Retinal pigment epithelial cell (primary cell): Measurements from ENCODE around the gene LRG1.

Experiments used
- DNase-seq: peaks from one replicate; pipeline ENCODE4 v3.0.0-alpha.2; 2010; ENCODE audit warnings: low read depth
- H3K4me3 ChIP-seq: 2 replicates; pipeline ENCODE4 v1.5.1; 2011; ENCODE audit warnings: mild to moderate bottlenecking, low read length, control low read depth, moderate library complexity
- CTCF ChIP-seq: conservative IDR thresholded peaks from 2 replicates; pipeline ENCODE4 v1.5.1; 2011; ENCODE audit warnings: low read depth, low read length, control low read depth, inconsistent platforms

Gene LRG1

GRCh38 chr19:4517451-4518057 is 22.3 kb downstream of the LRG1 start:
- TF ChIP-seq CTCF = no peak
- DNase-seq = no peak
- no peak overlapping the region for H3K4me3 ChIP-seq

GRCh38 chr19:4516939-4517300 is 22.9 kb downstream of the LRG1 start:
- H3K4me3 ChIP-seq = no peak overlapping the region
- TF ChIP-seq CTCF = no peak
- no peak for DNase-seq

- DNase-seq = no peak
- H3K4me3 ChIP-seq = no peak overlapping the region
- TF ChIP-seq CTCF = no peak
Measured at GRCh38 chr19:4516199-4516938, 23.5 kb downstream of the LRG1 start.

GRCh38 chr19:4515732-4516131 is 24.1 kb downstream of the LRG1 start:
- DNase-seq = no peak
- no peak overlapping the region for H3K4me3 ChIP-seq
- TF ChIP-seq CTCF = no peak

GRCh38 chr19:4513248-4513647 is 26.6 kb downstream of the LRG1 start:
- no peak for DNase-seq
- no peak for TF ChIP-seq CTCF
- H3K4me3 ChIP-seq = no peak overlapping the region

GRCh38 chr19:4512070-4512469 is 27.8 kb downstream of the LRG1 start:
- no peak overlapping the region for H3K4me3 ChIP-seq
- no peak for DNase-seq
- no peak for TF ChIP-seq CTCF
